GM21447 (cell line): Measurements from ENCODE around the gene KAT2A.

Experiments
- ATAC-seq: cut with Tn5 transposase; IDR thresholded peaks from one replicate; pipeline ENCODE4 v1.9.1; 2021; ENCODE audit not compliant: unreplicated experiment

KAT2A gene

GRCh38 chr17:42065201-42065600 is 56.0 kb downstream of the KAT2A start:
- ATAC-seq: no peak
